Measurements from ENCODE around the gene PCYOX1L.

- TF ChIP-seq EZH2 (IDR thresholded peaks at IDR 0.05; ENCODE audit: insufficient read depth, poor library complexity, severe bottlenecking): no peak
- no peak for TF ChIP-seq EZH2phosphoT487 (IDR thresholded peaks at IDR 0.05; ENCODE audit: insufficient read depth, low read depth)
Observed at GRCh38 chr5:149322518-149322917, 35.3 kb upstream of the PCYOX1L start.

All from GM23248 (cell line).